H1 (cell line): Measurements from ENCODE around the gene MKLN1. TPM values are rescaled to one million over a fixed set of nuclear protein-coding genes. Genes with fewer than 3 reads are reported as not detected.

Experiments
- CTCF ChIA-PET: fragments of 300-600 bp; sonication (Branson Sonifier 250); formaldehyde crosslinking; loops from one replicate; lab custom pipeline; 2021; ENCODE audit not compliant: partially characterized antibody; lab: Charles Lee
- POLR2A ChIA-PET: fragments of 300-600 bp; sonication (Branson Sonifier 250); formaldehyde crosslinking; loops from one replicate; lab custom pipeline; 2021; ENCODE audit warnings: inconsistent platforms; ENCODE audit not compliant: partially characterized antibody; lab: Charles Lee
- DNase-seq, 2 experiments: peaks; one replicate each; pipeline versions ENCODE4 v3.0.0 to v3.0.0-alpha.2; 2010 to 2022; ENCODE audit warnings: low spot score in 2 of 2, low read depth in 1 of 2, mixed read lengths in 1 of 2
- FAIRE-seq: peaks from 2 replicates; lab custom pipeline; 2011; peaks lifted over from hg19 to GRCh38; lab: Jason Lieb, UNC
- H2AFZ ChIP-seq: 2 replicates; pipeline ENCODE4 v1.8.1; 2012; ENCODE audit warnings: low read length, inconsistent platforms
- H2AK5ac ChIP-seq: 2 replicates; pipeline ENCODE4 v1.6.1; 2013; ENCODE audit warnings: low read depth, low read length
- H2BK120ac ChIP-seq: replicated peaks from 2 replicates; pipeline ENCODE3; 2013; ENCODE audit warnings: low read depth, low read length, inconsistent platforms
- H2BK12ac ChIP-seq: 2 replicates; pipeline ENCODE4 v1.6.1; 2013; ENCODE audit warnings: low read depth, low read length
- H2BK15ac ChIP-seq: 2 replicates; pipeline ENCODE4 v1.6.1; 2013; ENCODE audit warnings: low read length
- H2BK20ac ChIP-seq: 2 replicates; pipeline ENCODE4 v1.6.1; 2013; ENCODE audit warnings: low read length
- H2BK5ac ChIP-seq: 2 replicates; pipeline ENCODE4 v1.6.1; 2013; ENCODE audit warnings: low read depth, low read length
- H3K14ac ChIP-seq: 2 replicates; pipeline ENCODE4 v1.6.1; 2013; ENCODE audit warnings: inconsistent platforms; ENCODE audit not compliant: insufficient read length
- H3K18ac ChIP-seq: 2 replicates; pipeline ENCODE4 v1.6.1; 2013; ENCODE audit warnings: low read length; ENCODE audit errors: extremely low read depth
- H3K23ac ChIP-seq: 2 replicates; pipeline ENCODE4 v1.6.1; 2013; ENCODE audit warnings: inconsistent platforms; ENCODE audit not compliant: insufficient read length
- H3K23me2 ChIP-seq: 2 replicates; pipeline ENCODE4 v1.6.1; 2013; ENCODE audit warnings: low read depth, low read length
- H3K27ac ChIP-seq: 2 replicates; pipeline ENCODE4 v1.6.1; 2011; ENCODE audit warnings: low read depth, low read length, inconsistent platforms
- H3K27me3 ChIP-seq, 4 experiments: replicated peaks in 1 of 4; 1 replicate in 1 of 4; 2 replicates in 3 of 4; pipeline versions ENCODE4 v1.6.1 to v1.8.1; 2011 to 2013; ENCODE audit warnings: low read length in 3 of 4, mild to moderate bottlenecking in 3 of 4, inconsistent platforms in 2 of 4, mixed read lengths in 2 of 4, moderate library complexity in 1 of 4; ENCODE audit not compliant: control insufficient read depth in 3 of 4, insufficient read depth in 3 of 4; ENCODE audit errors: extremely low read depth in 1 of 4
- H3K36me3 ChIP-seq, 4 experiments: 2 replicates each; pipeline versions ENCODE4 v1.6.1 to v1.8.1; 2011 to 2013; ENCODE audit warnings: mild to moderate bottlenecking in 4 of 4, low read length in 3 of 4, moderate library complexity in 2 of 4, control low read depth in 1 of 4, inconsistent platforms in 1 of 4; ENCODE audit not compliant: insufficient read depth in 4 of 4, control insufficient read depth in 2 of 4
- H3K4ac ChIP-seq: replicated peaks from 2 replicates; pipeline ENCODE3; 2013; ENCODE audit warnings: low read length, low read depth, mixed read lengths, inconsistent platforms; ENCODE audit not compliant: insufficient read length
- H3K4me1 ChIP-seq, 4 experiments: replicated peaks in 1 of 4; 1 replicate in 1 of 4; 2 replicates in 3 of 4; pipeline versions ENCODE4 v1.6.1 to v1.8.1; 2011 to 2013; ENCODE audit warnings: low read length in 3 of 4, inconsistent platforms in 2 of 4, mixed read lengths in 1 of 4; ENCODE audit not compliant: insufficient read depth in 4 of 4, control insufficient read depth in 3 of 4
- H3K4me2 ChIP-seq, 2 experiments: 2 replicates each; pipeline versions ENCODE4 v1.6.1 to v1.8.1; 2011 to 2013; ENCODE audit warnings: low read depth in 2 of 2, low read length in 2 of 2, control low read depth in 1 of 2, inconsistent platforms in 1 of 2, mild to moderate bottlenecking in 1 of 2; ENCODE audit not compliant: insufficient read depth in 1 of 2
- H3K4me3 ChIP-seq, 4 experiments: fragments of 200-600, 300-600 bp in 1 of 4; sonication (generic), shearing (Covaris generic), sonication (Bioruptor Twin) in 1 of 4; 2 replicates each; pipeline versions ENCODE4 v1.5.1 to v1.8.1; 2011 to 2016; ENCODE audit warnings: low read length in 4 of 4, low read depth in 3 of 4, control low read depth in 2 of 4, inconsistent platforms in 2 of 4, mild to moderate bottlenecking in 2 of 4, mixed read lengths in 1 of 4, moderate library complexity in 1 of 4; ENCODE audit not compliant: insufficient read depth in 2 of 4; ENCODE audit errors: extremely low read depth in 1 of 4
- H3K56ac ChIP-seq: replicated peaks from 2 replicates; pipeline ENCODE3; 2013; ENCODE audit warnings: low read depth, mild to moderate bottlenecking, mixed read lengths, low read length, inconsistent platforms; ENCODE audit not compliant: insufficient read length
- H3K79me1 ChIP-seq: 2 replicates; pipeline ENCODE4 v1.6.1; 2013; ENCODE audit warnings: low read depth, low read length, control low read depth
- H3K79me2 ChIP-seq, 2 experiments: 2 replicates each; pipeline versions ENCODE4 v1.6.1 to v1.8.1; 2012 to 2013; ENCODE audit warnings: low read length in 2 of 2, mild to moderate bottlenecking in 2 of 2, inconsistent platforms in 1 of 2; ENCODE audit not compliant: insufficient read depth in 2 of 2, control insufficient read depth in 1 of 2
- H3K9ac ChIP-seq, 4 experiments: replicated peaks in 1 of 4; 1 replicate in 1 of 4; 2 replicates in 3 of 4; pipeline versions ENCODE4 v1.6.1 to v1.8.1; 2011 to 2013; ENCODE audit warnings: low read depth in 3 of 4, low read length in 3 of 4, control low read depth in 2 of 4, mild to moderate bottlenecking in 2 of 4, moderate library complexity in 2 of 4, inconsistent platforms in 1 of 4; ENCODE audit errors: extremely low read depth in 1 of 4
- H3K9me3 ChIP-seq, 2 experiments: 2 replicates each; pipeline versions ENCODE4 v1.6.1 to v1.8.1; 2012 to 2013; ENCODE audit warnings: mild to moderate bottlenecking in 2 of 2, moderate library complexity in 2 of 2, control low read depth in 1 of 2, inconsistent platforms in 1 of 2, low read depth in 1 of 2, low read length in 1 of 2, mixed read lengths in 1 of 2; ENCODE audit not compliant: insufficient read depth in 2 of 2
- H4K20me1 ChIP-seq, 2 experiments: replicated peaks in 1 of 2; 2 replicates each; pipeline versions ENCODE3 to v1.8.1; 2011 to 2013; ENCODE audit warnings: inconsistent platforms in 2 of 2, low read length in 2 of 2, mild to moderate bottlenecking in 1 of 2; ENCODE audit not compliant: insufficient read depth in 2 of 2, control insufficient read depth in 1 of 2
- H4K5ac ChIP-seq: 2 replicates; pipeline ENCODE4 v1.6.1; 2013; ENCODE audit warnings: low read length, low read depth, mixed read lengths, inconsistent platforms; ENCODE audit not compliant: insufficient read length
- H4K8ac ChIP-seq: 2 replicates; pipeline ENCODE4 v1.8.0; 2013; ENCODE audit warnings: mild to moderate bottlenecking, moderate library complexity, low read length, inconsistent platforms; ENCODE audit not compliant: insufficient read depth; ENCODE audit errors: extremely low read depth
- H4K91ac ChIP-seq: replicated peaks from 2 replicates; pipeline ENCODE3; 2013; ENCODE audit warnings: low read length, mixed read lengths, inconsistent platforms; ENCODE audit not compliant: insufficient read length
- KDM5A ChIP-seq: fragments of 200-600 bp; IDR thresholded peaks from 2 replicates; pipeline ENCODE4 v1.7.1; 2012; ENCODE audit warnings: mild to moderate bottlenecking, low read length, inconsistent platforms, mixed read lengths
- TAF7 ChIP-seq: optimal IDR thresholded peaks from 2 replicates; pipeline ENCODE3; 2011; ENCODE audit warnings: low read depth, mild to moderate bottlenecking, inconsistent platforms, low read length, moderate library complexity, borderline replicate concordance
- WGBS, 2 experiments: shearing (Covaris generic) in 1 of 2; methylation state at CpG; one replicate each; pipeline versions ENCODE4 v1.1.6 to v1.1.7; 2013 to 2015; ENCODE audit warnings: low lambda C conversion rate in 2 of 2, mixed read lengths in 2 of 2, inconsistent platforms in 1 of 2, low coverage in 1 of 2, missing lambda C conversion rate in 1 of 2; ENCODE audit not compliant: insufficient replicate concordance in 2 of 2, insufficient coverage in 1 of 2, insufficient read length in 1 of 2; ENCODE audit errors: extremely low coverage in 1 of 2, missing lambda C conversion rate in 1 of 2; 5-methylcytosine and 5-hydroxymethylcytosine counted together
- polyA plus RNA-seq, 7 experiments: library from polyadenylated mRNA; depleted of rRNA in 3 of 7; stranded (reverse) in 5 of 7; unstranded in 2 of 7; fragments of >200 nt in 5 of 7; fragments of 200-250 nt in 2 of 7; gene quantifications; 1 replicate in 5 of 7; 2 replicates in 1 of 7; 4 replicates in 1 of 7; pipeline versions ENCODE4 v1.2.1 to v1.2.3, GENCODE V29; 2011 to 2013; ENCODE audit warnings: missing spikeins in 2 of 7, mixed read lengths in 2 of 7
- total RNA-seq: library from RNA; stranded (reverse); fragmentation: NEBNext Ultra II Directional; extraction: Animal tissue kit (Norgen Biotek cat#: 25700); gene quantifications from 2 replicates; pipeline ENCODE4 v1.2.1, GENCODE V29; 2021

The MKLN1 gene
- total and polyA plus RNA-seq, 2 of the 8 experiments (the other 6 are each of a cell fraction or from before 2014, with no cell fraction given), result 22.3 to 50.9 TPM

DNA sequence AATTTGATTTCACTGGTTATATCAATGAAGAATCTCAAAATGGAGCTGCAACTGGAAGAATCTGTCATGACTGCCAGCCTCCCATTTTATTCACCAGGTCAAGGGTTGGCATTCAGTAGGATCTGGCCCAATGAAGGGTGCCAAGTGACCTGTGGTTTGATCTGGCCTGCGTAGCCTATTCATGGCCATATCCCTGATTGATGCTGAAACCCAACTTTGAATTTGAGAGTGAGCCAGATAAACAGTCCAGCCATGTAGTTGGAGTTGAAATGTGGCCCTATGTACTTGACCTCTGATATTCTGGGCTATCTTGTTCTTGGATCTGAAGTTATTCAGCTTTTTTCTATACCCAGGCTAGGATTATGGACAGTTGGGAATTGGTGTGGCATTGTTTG, 1.5 kb downstream of the MKLN1 start:
- H2BK15ac ChIP-seq, result no peak overlapping the region
- WGBS, 2 experiments, result 86% methylated on average over 1 of the region's 1 CpG; no CpG with 5 or more reads in 1 of the 2 experiments
- TF ChIP-seq TAF7, result no peak
- no peak for TF ChIP-seq KDM5A

More for the DNA sequence above, 1.5 kb downstream of the MKLN1 start:
- no peak overlapping the region for H3K23ac ChIP-seq
- no peak overlapping the region for H4K8ac ChIP-seq
- H2AFZ ChIP-seq, result no peak overlapping the region
- no peak overlapping the region for H4K5ac ChIP-seq
- no peak overlapping the region for H4K91ac ChIP-seq
- H3K4me3 ChIP-seq, result peak overlapping the region; percentile 88 to 99 (median 94); a peak in 7 of 8 replicates
- no peaks in the 10 kb centered on the region; the same call in 1 of the 2 replicates for H3K79me1 ChIP-seq
- no peak overlapping the region for H3K27ac ChIP-seq
- H2BK20ac ChIP-seq, result no peak overlapping the region
- H3K23me2 ChIP-seq, result peaks cover 6% of the 10 kb centered on the region
- peaks cover 22 to 64% of the 10 kb centered on the region in 2 experiments for H3K79me2 ChIP-seq
- POLR2A ChIA-PET, result interaction anchor here (0.6 to 2.8 kb wide), 6 partner anchors 10 to 66 kb away, joined by 3 to 18 read pairs (median 6); no protein-coding TSS in a partner anchor
- H3K4ac ChIP-seq, result no peak overlapping the region
- H3K27me3 ChIP-seq, result no peaks in the 10 kb centered on the region
- no peaks in the 10 kb centered on the region for H4K20me1 ChIP-seq
- H3K56ac ChIP-seq, result no peak overlapping the region
- no peak overlapping the region for H2BK120ac ChIP-seq
- no peak overlapping the region for H2BK5ac ChIP-seq
- H3K18ac ChIP-seq, result no peak overlapping the region
- no peak overlapping the region for H2BK12ac ChIP-seq
- DNase-seq (no peak), FAIRE-seq (peak; percentile 13)
- peak overlapping the region in 1 of 4 experiments; percentile 41; a peak in 2 of 7 replicates for H3K9ac ChIP-seq
- H3K9me3 ChIP-seq, result no peaks in the 10 kb centered on the region
- no peaks in the 10 kb centered on the region for H3K36me3 ChIP-seq
- CTCF ChIA-PET, result interaction anchor here (1.0 to 1.4 kb wide), 3 partner anchors 26 to 433 kb away, joined by 3 to 5 read pairs (median 3); no protein-coding TSS in a partner anchor
- no peak overlapping the region for H3K14ac ChIP-seq
- H3K4me1 ChIP-seq, result peaks cover 0 to 11% (median 7%) of the 10 kb centered on the region in 4 experiments; a peak in 5 of 7 replicates
- peak overlapping the region; percentile 98 to 100 for H3K4me2 ChIP-seq
- no peak overlapping the region for H2AK5ac ChIP-seq
